Stimulated activated naive CD8-positive, alpha-beta T cell treated with anti-CD3 and anti-CD28 coated beads, Interleukin-15, amount 100 ng/mL, for 72 hours (primary cell): ENCODE data around the gene TECR.
A peak's percentile ranks its signal among the peaks of the same experiment; 100 is the strongest.
"Not testable (repeated sequence)": the region's sequence is repeated elsewhere in the genome, so short reads cannot be mapped to it uniquely, and the experiment has no call there.

Experiments
- ATAC-seq: fragments of 150-1000 bp; cut with Tn5 transposase; 2 replicates; pipeline ENCODE4 v1.10.0; 2021; ENCODE audit warnings: mild to moderate bottlenecking, moderate library complexity
- DNase-seq, 2 donors: peaks; one replicate each; pipeline ENCODE4 v3.0.0; 2021 to 2022
- H3K27ac Mint-ChIP-seq, 2 donors: one replicate each; pipeline ENCODE4 v1.8.0; 2022; ENCODE audit warnings: mild to moderate bottlenecking in 2 of 2, mixed read lengths in 2 of 2, moderate library complexity in 2 of 2
- H3K27me3 Mint-ChIP-seq: one replicate; pipeline ENCODE4 v1.8.0; 2022; ENCODE audit warnings: mixed read lengths
- H3K4me1 Mint-ChIP-seq: one replicate; pipeline ENCODE4 v1.8.0; 2022; ENCODE audit warnings: mild to moderate bottlenecking, mixed read lengths
- H3K4me3 Mint-ChIP-seq, 2 donors: one replicate each; pipeline ENCODE4 v1.8.0; 2022; ENCODE audit warnings: mild to moderate bottlenecking in 2 of 2, mixed read lengths in 2 of 2, moderate library complexity in 1 of 2
- H3K9me3 Mint-ChIP-seq, 2 donors: one replicate each; pipeline ENCODE4 v1.8.0; 2022; ENCODE audit warnings: mixed read lengths in 2 of 2

Gene TECR

DNA sequence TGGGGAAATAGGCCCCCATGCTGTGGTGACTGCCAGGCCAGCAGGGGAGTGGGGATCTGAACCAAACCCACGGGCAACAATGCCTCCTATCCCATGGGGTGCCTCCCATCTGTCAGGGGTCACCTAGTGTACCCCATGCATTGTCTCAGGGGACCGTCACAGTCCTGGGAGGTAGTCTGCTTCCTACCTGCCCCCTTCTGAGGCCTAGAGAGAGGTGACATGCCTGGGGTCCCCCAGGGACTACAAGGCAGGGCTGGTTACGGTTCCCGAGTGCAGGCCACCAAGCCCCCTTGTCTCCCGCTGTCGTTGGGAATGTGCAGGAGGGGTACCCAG lies 31.3 kb downstream of the TECR start:
- peak overlapping the region; percentile 73 to 78 for H3K27ac Mint-ChIP-seq
- DNase-seq (no peak), ATAC-seq (no peak)
- H3K4me1 Mint-ChIP-seq, result peaks cover 68% of the 10 kb centered on the region
- no peaks in the 10 kb centered on the region for H3K27me3 Mint-ChIP-seq
- no peak overlapping the region for H3K4me3 Mint-ChIP-seq
- H3K9me3 Mint-ChIP-seq, result no peaks in the 10 kb centered on the region

DNA sequence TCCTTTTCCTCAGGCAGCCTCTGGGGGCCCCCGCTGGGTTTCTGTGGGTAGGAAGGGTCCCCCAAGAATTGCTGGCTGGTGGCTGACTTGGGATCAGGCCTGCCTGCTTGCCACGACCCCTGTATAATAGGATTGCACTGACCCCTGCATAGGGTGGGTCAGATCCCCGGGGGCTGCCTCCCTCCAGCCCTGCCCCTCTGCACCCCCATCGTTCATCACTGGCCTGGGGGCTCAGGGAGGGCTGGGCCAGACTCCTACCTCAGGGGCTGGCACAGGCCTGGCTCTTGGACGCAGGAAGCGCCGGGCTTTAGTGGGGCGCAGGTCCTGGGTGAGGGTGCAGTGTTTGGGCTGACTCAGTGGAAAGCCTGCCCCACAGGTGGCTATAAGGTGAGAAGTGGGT lies 31.9 kb downstream of the TECR start:
- no peak for ATAC-seq
- Mint-ChIP-seq H3K27me3 (no peaks in the 10 kb centered on the region), H3K4me3 (no peak overlapping the region), H3K9me3 (no peaks in the 10 kb centered on the region), H3K27ac (no peak overlapping the region), H3K4me1 (peaks cover 68% of the 10 kb centered on the region)
- no peak for DNase-seq

DNA sequence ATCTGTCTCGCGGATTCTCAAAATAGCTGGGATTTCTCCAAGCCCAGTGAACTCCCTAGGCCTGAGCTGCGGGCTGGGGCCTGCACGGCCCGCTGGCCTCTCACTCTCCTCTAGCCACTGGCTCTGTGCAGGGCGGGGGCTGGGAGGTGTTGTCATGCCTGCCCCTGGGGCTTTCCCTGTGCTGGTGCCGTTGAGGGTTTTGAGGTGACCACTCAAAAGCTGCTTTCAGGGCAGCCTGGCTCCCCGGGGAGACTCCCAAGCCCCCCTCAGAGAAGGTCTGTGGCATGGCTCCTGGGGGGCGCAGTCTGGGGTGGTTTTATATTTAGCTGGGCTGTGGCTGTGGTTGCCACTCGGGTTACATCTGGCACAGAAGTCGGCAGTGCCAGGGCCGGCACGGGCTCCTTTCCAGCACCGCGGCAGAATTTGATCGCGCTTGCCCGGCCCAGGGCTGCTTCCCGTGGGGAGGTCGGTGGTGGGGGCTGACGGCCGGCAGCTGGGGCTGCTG lies 32.5 kb downstream of the TECR start:
- no peak for DNase-seq
- Mint-ChIP-seq H3K9me3 (no peaks in the 10 kb centered on the region), H3K27ac (peak overlapping the region in 1 of 2 donors; percentile 74), H3K4me1 (peaks cover 67% of the 10 kb centered on the region), H3K4me3 (peak overlapping the region in 1 of 2 donors; percentile 29), H3K27me3 (no peaks in the 10 kb centered on the region)
- peak; percentile 14 for ATAC-seq

DNA sequence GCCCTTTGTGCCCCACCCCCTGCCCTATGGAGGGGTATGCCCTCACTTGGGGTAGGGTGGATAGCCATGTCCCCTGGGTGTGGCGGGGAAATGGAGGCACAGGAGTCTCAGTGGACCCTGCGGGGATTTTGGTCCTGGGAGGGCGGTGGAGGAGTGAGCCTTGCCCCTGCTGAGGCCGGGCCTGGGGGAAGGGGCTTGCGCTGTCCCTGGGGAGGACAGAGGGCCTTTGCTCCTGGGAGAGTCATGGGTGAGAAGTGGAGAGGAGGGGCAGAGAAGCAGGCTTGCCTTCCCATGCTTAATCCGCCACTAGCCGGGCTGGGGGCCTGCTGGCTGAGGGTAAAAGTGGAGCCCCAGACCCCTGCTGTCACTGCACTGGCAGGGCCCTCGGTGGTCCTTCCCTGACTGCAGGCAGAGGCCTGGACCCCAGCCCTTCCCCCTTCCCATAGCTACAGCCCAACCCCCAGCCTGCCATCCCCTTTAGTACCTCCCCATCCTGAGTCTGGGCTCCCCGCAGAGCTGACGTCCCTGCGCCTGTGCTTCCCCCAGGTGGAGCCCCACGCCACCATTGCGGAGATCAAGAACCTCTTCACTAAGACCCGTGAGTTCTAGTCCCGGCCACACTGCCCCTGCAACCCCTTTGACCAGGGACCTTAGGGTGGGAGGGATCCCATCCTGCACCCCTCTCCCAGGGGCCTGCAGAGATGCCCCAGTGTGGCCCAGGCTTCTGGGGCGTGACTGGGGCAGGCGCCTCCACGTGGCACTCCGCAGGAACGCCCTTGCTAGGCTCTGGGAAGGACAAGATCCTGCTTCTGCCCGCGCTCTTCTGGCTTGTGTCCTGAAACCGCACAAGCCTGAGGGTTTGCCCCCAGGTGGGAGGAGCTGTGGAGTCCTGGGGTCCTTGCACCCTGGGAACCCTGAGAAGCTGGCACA lies 33.5 kb downstream of the TECR start:
- Mint-ChIP-seq H3K27me3 (no peaks in the 10 kb centered on the region), H3K9me3 (no peaks in the 10 kb centered on the region), H3K4me1 (peaks cover 76% of the 10 kb centered on the region), H3K4me3 (no peak overlapping the region), H3K27ac (peak overlapping the region in 1 of 2 donors; percentile 97)
- ATAC-seq (no peak), DNase-seq (no peak)

DNA sequence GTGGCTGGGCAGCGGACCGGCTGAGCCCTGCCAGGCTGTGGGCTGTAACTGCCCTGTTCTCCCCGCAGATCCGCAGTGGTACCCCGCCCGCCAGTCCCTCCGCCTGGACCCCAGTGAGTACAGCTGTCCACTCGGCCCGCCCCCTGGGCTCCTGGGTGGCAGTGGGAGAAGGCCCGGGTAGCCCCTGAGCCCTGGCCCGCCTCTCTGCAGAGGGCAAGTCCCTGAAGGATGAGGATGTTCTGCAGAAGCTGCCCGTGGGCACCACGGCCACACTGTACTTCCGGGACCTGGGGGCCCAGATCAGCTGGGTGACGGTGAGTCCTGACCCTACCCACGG lies 34.2 kb downstream of the TECR start:
- DNase-seq, result no peak
- Mint-ChIP-seq H3K27me3 (no peaks in the 10 kb centered on the region), H3K27ac (no peak overlapping the region), H3K4me1 (peaks cover 78% of the 10 kb centered on the region), H3K9me3 (no peaks in the 10 kb centered on the region), H3K4me3 (no peak overlapping the region)
- ATAC-seq, result no peak

DNA sequence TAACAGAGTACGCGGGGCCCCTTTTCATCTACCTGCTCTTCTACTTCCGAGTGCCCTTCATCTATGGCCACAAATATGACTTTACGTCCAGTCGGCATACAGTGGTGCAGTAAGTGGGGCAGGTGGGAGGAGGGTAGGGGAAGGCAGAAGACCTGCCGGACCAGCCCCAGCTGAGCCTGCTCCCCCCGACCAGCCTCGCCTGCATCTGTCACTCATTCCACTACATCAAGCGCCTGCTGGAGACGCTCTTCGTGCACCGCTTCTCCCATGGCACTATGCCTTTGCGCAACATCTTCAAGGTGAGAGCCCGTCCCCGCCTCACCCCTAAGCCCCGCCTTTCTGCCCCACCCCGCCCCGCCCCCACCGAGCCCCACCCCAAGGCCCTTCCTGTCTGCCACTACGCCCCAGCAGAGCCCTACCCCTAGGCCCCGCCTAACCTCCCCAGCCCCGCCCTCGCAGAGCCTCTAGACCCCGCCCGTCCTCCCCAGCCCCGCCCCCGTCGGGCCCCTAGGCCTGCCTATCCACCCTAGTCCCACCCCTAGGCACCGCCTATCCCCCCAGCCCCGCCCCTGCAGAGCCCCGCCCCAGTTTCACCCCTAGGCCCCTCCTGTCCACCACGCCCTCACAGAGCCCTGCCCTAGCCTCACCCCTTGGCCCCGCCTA lies 34.7 kb downstream of the TECR start:
- no peak overlapping the region for H3K27ac Mint-ChIP-seq

DNA sequence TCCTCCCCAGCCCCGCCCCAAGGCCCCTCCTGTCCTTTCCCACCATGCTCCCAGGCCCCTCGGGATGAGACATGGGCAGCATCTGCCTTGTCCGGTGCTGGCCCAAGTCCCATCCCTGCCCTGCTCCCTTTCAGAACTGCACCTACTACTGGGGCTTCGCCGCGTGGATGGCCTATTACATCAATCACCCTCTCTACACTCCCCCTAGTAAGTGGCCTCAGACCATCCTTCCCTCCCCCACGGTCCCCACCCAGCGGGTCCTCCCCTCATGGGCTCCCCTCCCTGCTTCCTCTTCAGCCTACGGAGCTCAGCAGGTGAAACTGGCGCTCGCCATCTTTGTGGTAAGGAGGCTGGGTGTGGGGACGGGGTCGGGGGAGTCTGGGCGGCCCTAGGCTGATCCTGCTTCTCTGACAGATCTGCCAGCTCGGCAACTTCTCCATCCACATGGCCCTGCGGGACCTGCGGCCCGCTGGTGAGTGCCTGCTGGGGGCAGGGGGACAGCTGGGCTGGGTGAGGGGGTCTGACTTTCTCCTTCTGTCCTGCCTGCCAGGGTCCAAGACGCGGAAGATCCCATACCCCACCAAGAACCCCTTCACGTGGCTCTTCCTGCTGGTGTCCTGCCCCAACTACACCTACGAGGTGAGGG lies 35.4 kb downstream of the TECR start:
- DNase-seq, H3K4me3 Mint-ChIP-seq, H3K9me3 Mint-ChIP-seq, H3K27ac Mint-ChIP-seq, H3K27me3 Mint-ChIP-seq: not testable (repeated sequence)
- peak; percentile 7 for ATAC-seq
- peaks cover 85% of the 10 kb centered on the region for H3K4me1 Mint-ChIP-seq

More for the DNA sequence above, 34.7 kb downstream of the TECR start:
- DNase-seq (peak; percentile 36 to 37), ATAC-seq (peak; percentile 59)
- Mint-ChIP-seq H3K27me3 (no peaks in the 10 kb centered on the region), H3K4me1 (peaks cover 78% of the 10 kb centered on the region), H3K9me3 (no peaks in the 10 kb centered on the region), H3K4me3 (no peak overlapping the region)

DNA sequence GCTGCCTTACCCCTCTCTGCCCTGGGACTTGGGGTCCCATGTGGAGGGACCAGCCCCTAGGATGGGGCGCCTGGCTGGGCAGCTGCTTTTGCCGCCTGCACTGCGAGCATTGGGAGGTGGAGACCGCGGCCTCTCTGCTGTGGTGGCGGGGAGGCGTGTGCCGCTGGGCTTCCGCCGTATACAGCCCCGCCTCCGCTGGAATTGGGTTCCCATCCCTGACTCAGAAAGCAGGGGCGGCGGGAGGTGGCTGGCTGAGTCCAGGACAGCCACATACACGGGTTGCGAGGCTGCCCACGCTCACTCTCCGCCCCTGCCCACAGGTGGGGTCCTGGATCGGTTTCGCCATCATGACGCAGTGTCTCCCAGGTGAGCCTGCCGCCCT lies 35.9 kb downstream of the TECR start:
- no peaks in the 10 kb centered on the region for H3K9me3 Mint-ChIP-seq
- no peak for DNase-seq
- no peaks in the 10 kb centered on the region for H3K27me3 Mint-ChIP-seq
- no peak overlapping the region for H3K4me3 Mint-ChIP-seq
- peaks cover 86% of the 10 kb centered on the region for H3K4me1 Mint-ChIP-seq
- H3K27ac Mint-ChIP-seq, result no peak overlapping the region
- ATAC-seq, result no peak

DNA sequence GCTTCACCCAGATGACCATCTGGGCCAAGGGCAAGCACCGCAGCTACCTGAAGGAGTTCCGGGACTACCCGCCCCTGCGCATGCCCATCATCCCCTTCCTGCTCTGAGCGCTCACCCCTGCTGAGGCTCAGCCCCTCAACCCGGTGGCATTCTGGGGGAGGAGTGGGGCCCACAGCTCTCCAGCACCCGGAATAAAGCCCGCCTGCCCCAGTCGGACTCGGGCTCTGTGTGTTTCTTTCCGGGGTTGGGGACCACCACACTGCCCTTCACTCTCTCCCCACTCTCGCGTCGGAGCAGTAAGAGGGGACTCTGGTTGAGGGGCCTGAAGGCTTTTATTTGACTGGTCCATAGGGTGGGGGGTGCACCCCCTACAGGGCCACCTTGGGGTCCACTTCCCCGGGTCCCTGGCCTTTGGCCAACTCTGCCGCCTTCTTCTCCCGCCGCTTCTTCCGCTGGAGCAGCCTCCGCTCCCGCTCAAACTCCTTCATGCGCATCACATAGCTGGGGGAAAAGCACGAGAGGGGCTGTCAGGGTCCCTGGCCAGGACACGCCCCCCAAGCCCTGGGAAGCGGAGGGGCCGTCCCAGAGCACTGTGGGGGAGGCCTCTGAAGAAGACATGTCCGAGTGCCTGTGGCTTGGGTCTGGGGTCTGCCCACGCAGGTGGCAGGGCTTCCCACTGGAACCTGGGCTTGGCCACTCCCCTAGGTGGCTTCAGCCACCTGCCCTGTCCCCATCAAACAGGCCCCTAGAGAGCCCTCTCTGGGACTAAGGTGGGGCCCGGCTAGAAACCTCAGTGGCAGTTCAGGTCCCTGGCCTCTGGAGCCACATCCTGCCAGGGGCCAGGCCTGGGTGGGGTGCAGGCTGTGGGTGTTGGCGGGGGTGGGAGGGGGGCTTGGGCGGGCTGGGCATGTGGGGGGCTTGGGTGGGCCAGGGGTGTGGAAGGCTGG lies 36.6 kb downstream of the TECR start:
- Mint-ChIP-seq H3K27me3 (no peaks in the 10 kb centered on the region), H3K27ac (no peak overlapping the region), H3K4me1 (peaks cover 88% of the 10 kb centered on the region), H3K4me3 (no peak overlapping the region), H3K9me3 (no peaks in the 10 kb centered on the region)
- no peak for ATAC-seq
- DNase-seq, result no peak

DNA sequence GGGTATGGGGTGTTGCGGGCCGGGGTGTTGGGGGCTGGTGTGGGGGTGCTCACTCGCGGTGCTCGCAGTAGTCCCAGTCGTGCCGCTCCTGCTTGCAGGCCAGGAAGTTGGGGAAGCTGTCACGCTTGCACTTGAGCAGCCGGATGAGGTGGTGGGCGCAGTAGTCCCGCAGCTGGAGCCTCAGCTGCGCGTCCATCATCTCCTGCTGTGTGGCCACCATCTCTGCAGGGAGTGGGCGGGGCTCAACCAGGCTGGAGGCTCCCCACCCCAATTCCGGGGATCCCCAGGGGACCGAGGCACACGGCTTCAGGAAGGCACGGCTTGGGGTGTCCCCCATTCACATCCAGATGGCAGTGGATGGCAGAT lies 37.3 kb downstream of the TECR start:
- H3K27ac Mint-ChIP-seq, result no peak overlapping the region
- no peaks in the 10 kb centered on the region for H3K27me3 Mint-ChIP-seq
- no peaks in the 10 kb centered on the region for H3K9me3 Mint-ChIP-seq
- peaks cover 88% of the 10 kb centered on the region for H3K4me1 Mint-ChIP-seq
- H3K4me3 Mint-ChIP-seq, result no peak overlapping the region
- DNase-seq, result no peak
- no peak for ATAC-seq

DNA sequence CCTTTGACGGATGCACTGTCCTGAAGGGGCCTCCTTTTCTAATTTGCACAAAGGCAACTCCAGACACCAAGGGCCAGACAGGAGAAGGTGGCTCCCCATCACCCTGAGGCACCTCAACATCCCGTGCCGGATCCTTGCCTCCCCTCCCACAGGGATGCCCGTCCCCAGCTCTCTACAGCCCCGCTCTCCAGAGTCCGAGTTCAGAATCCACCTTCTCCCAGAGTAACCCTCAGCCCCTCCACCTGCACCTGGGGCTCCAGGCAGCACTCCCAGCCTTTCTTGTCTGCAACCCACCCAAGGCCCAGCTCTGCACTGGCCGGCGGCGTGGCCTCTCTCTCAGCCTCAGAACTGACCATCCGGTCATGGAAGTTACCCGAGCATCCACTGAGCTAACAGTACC lies 37.7 kb downstream of the TECR start:
- ATAC-seq (no peak), DNase-seq (no peak)
- H3K4me1 Mint-ChIP-seq, result peaks cover 85% of the 10 kb centered on the region
- H3K27ac Mint-ChIP-seq, result no peak overlapping the region
- H3K27me3 Mint-ChIP-seq, result no peaks in the 10 kb centered on the region
- no peak overlapping the region for H3K4me3 Mint-ChIP-seq
- H3K9me3 Mint-ChIP-seq, result no peaks in the 10 kb centered on the region

DNA sequence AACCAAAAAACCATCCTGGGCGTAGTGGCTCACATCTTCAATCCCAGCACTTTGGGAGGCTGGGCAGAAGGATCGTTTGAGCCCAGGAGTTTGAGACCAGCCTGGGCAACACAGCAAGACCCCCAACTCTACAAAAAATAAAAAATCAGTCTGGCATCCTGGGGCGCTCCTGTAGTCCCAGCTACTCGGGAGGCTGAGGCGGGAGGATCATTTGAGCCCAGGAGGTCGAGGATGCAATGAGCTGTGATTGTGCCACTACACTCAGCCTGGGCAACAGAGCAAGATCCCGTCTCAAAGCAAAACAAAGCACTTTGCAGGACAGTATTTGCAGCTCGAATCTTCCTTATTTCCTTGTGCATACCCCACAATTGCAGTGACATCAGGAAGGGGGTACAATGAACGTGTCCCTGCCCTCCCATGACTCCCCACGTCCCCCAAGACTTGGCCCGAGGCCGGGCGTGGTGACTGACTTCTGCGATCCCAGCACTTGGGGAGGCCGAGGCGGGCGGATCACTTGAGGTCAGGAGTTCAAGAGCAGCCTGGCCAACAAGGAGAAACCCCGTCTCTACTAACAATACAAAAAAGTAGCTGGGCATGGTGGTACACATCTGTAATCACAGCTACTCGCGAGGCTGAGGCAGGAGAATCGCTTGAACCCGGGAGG lies 41.6 kb downstream of the TECR start:
- no peaks in the 10 kb centered on the region for H3K27me3 Mint-ChIP-seq
- DNase-seq (no peak), ATAC-seq (no peak)
- no peaks in the 10 kb centered on the region for H3K9me3 Mint-ChIP-seq
- peak overlapping the region; percentile 98 to 99 for H3K4me3 Mint-ChIP-seq
- peak overlapping the region in 1 of 2 donors; percentile 64 for H3K27ac Mint-ChIP-seq
- peaks cover 65% of the 10 kb centered on the region for H3K4me1 Mint-ChIP-seq

DNA sequence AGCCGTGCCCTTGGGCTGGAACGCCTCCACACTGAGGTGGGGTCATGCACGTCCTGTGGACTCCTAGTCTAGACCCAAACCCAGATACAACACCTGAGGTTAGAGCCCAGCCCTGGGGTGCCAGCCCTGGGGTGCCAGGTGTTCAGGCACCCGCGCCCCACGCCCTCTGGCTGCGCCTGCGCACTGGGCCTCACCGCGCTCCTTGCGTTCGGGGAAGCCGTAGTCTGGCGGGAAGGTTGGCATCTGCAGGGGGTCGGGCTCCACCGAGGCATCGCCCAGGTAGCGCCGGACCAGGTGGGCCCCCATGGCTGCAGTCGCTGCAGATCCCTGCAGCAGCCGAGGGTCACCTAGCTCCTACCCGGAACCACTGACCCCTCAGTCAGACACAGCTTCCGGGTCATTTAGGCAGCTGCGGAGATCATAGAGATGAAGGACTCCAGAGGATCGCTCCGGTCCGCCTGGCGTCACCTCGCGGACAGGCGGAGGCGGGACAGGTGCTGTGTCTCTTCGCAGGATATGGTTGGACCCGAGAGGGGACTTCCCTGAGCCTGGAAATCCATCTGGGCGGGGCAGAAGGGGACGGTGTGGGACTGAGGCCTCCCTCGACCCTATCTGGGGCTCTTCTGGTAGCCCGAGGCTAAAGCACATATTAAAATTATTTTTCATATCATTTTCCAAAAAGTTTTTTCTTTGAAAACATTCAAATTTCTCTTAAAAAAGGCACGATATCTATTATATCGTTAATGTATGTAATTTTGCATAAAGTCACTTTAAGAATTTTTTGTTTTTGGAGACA lies 42.5 kb downstream of the TECR start, which contains the start of gene NDUFB7:
NDUFB7 (minus strand) TSS at position 372 of the 796 bp plus-strand sequence; CDS start at position 306, 66 bp downstream.
- DNase-seq, result peak; percentile 90 to 95
- Mint-ChIP-seq H3K4me1 (peaks cover 58% of the 10 kb centered on the region), H3K4me3 (peak within 1 kb of the TSS; percentile 98 to 99), H3K9me3 (no peaks in the 10 kb centered on the region), H3K27me3 (no peaks in the 10 kb centered on the region), H3K27ac (peak within 1 kb of the TSS; percentile 82 to 94)
- ATAC-seq, result peak; percentile 98

DNA sequence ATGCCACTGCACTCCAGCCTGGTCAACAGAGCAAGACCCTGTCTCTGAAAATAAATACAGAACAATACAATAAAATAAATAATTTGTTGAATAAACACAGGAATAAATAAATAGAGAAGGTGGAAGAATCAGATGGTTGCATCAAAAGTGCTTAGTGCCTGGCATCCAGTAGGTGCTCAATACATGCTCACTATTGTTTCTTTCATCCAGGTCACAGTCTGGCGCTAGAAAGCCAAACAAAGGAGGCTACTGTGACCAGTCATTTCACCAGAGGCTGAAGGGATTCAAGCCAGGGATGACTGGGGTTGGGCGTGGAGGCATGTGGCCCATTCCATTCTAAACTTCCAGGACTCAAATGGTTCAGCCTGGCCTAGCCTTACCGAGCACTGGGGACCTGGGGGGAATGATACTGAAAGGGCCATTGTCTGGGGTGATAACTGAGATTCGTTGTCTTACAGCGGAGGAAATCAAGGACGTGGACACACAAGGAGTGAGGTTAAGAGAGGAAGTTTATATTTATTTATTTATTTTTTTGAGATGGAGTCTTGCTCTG lies 46.1 kb downstream of the TECR start:
- Mint-ChIP-seq H3K27me3 (no peaks in the 10 kb centered on the region), H3K9me3 (no peaks in the 10 kb centered on the region), H3K4me3 (no peak overlapping the region), H3K27ac (no peak overlapping the region), H3K4me1 (peaks cover 29% of the 10 kb centered on the region)
- DNase-seq (no peak), ATAC-seq (no peak)
